OCI-LY1 (cell line): ENCODE measurements around the gene CYBA.

Experiments
- CTCF ChIP-seq: fragments of 200-600 bp; sonication (generic), shearing (Covaris generic); IDR thresholded peaks from 2 replicates; pipeline ENCODE4 v1.5.1; 2017; ENCODE audit warnings: mild to moderate bottlenecking, antibody characterized with exemption, low read length, moderate library complexity, mixed read lengths
- EZH2 ChIP-seq: fragments of 200-600 bp; sonication (generic), shearing (Covaris generic); IDR thresholded peaks from 2 replicates; pipeline ENCODE4 v1.8.0; 2017; ENCODE audit warnings: borderline replicate concordance, mixed run types, mild to moderate bottlenecking, antibody characterized with exemption, low read length, moderate library complexity, mixed read lengths

- TF ChIP-seq CTCF (no peak), EZH2 (no peak)
Observed at GRCh38 chr16:88618182-88618955, 32.5 kb downstream of the CYBA start.
